GM12872 (cell line): Measurements from ENCODE around the gene ANGPTL2.

ENCODE experiments used
- CTCF ChIP-seq: IDR thresholded peaks from 3 replicates; pipeline ENCODE4 v1.5.1; 2011; ENCODE audit warnings: low read depth, mild to moderate bottlenecking, low read length, moderate library complexity; ENCODE audit not compliant: insufficient read depth

Gene ANGPTL2

GRCh38 chr9:127122176-127123063, at the start of gene ANGPTL2:
Gene ANGPTL2 (minus strand): TSS chr9:127122635. CDS start chr9:127108731, 13,904 bp downstream.
- no peak for TF ChIP-seq CTCF

- TF ChIP-seq CTCF, result no peak
Measured at GRCh38 chr9:127170652-127171051, 48.2 kb upstream of the ANGPTL2 start.

GRCh38 chr9:127170103-127170502, 47.7 kb upstream of the ANGPTL2 start:
- no peak for TF ChIP-seq CTCF

- no peak for TF ChIP-seq CTCF
Measured at GRCh38 chr9:127169575-127169883, 47.1 kb upstream of the ANGPTL2 start.

DNA sequence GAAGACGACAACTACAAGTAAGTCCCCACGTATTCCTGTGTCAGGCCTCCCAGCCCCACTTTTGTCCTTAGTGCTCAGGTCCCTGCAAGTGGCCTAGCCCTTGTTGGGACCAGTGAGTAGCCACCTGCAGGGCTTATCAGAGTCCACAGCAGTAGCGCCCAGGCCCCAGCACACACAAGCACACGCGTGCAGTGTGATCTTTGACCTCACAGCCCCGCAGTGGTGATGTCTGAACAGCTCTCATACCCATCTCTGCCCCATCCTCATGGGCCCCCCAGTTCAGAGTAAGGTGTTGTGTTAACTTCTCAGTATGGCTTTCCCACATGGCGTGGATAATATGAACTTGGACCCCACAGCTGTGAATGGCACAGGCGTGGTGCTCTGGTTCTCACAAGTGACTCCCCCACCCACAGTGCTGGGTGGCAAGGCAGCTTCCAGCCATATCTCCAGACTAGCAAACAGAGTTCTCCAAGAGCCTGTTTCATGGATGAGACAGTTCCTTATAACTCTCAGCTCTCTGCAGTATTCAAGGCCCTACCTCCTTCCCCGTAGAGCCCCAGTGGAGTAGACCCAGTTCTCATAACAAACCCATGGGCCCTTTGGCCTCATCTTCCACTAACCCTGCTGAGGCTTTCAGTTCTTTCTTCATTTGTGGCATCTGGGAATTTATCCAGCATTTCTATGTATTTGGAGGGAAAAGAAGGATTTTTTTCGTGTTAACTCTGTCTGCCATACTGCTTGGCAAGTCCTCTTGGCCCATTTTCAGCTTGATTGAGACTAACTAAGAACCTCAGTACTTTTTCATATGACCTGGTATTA, 46.5 kb upstream of the ANGPTL2 start:
- no peak for TF ChIP-seq CTCF

DNA sequence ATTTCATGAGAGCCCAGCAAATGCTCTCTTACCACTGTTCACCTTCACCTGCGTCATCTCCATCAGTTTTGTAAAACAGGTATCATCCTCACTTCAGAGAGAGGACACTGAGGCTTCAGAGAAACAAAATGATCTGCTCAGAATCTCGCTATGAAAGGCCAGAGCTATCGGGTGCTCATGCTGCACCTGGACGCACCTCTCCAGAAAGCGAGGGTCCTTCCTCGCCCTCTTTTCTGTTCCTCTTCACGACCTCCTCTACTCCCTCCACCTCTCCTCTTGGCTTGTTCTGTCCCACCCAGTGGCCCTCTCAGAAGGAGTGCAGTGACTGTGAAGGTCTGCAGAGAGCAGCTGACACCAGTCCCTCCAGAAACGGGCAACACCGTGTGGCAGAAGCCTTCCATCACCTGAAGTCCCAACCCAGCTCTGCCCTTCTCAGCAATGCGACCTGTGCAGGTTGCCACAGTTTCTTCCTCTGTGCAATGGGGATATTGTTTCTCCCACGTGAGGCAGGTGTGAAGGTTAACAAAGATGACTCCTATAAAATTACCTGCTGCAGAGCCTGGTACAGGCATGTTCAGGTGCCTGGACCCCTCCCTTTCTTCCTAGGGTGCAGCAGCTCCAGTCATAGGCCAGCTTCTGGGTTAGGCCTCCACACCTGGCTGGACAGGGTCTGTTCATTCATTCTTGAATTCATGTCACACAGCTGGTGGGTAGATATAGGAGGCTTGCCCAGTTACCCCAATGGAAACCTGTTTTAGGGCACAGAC, 45.3 kb upstream of the ANGPTL2 start:
- no peak for TF ChIP-seq CTCF
